C4-2B (cell line): ENCODE data around the gene SLC35F3.

Experiments
- CTCF ChIP-seq: fragments of 450-650 bp; conservative IDR thresholded peaks from 2 replicates; pipeline ENCODE4 v1.5.1; 2017; ENCODE audit warnings: mild to moderate bottlenecking
- ZFX ChIP-seq: fragments of 450-650 bp; IDR thresholded peaks from 2 replicates; pipeline ENCODE4 v1.6.1; 2017

DNA sequence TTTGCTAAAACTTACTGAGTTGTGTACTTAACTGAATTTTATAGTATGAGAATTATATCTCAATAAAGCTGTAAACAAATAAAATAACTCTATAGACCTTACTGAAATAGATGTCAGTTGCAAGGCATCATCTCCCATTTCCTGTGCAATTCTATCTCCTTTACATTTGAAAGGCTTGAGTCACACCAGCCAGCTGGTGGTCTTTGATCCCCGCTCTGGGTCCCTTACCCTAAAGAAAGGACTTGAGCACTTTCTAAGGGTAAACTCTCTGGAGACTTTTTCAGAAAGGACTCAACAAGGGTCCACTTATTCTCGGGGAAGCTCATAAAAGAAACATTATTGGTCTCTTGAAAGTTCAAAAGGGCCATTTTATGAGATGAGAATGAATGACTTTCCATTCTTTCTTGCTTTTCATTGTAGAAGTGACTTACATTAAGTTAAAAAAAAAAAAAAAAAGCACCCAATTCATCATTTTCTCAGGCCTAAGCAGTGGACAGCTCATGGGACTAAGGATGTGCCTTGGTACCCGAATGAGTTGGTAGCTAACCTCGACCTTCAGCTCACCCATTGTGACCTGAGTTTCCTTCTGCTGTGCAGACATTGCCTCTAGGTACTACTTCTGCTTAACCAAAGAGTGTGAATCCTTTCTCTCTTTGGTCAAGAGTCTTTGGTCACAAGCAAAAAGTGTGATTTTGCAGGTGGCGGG is 321.8 kb downstream of the SLC35F3 start:
- TF ChIP-seq CTCF (no peak), ZFX (no peak)
